Right atrium auricular region (tissue), 2 donors: ENCODE results near the gene MDK. TPM values are rescaled to one million over a fixed set of nuclear protein-coding genes. Genes with fewer than 3 reads are reported as not detected.

ENCODE experiments used
- DNase-seq: peaks from one replicate; pipeline ENCODE4 v3.0.0-alpha.2; 2019; ENCODE audit warnings: low spot score
- H3K27ac ChIP-seq, 2 donors: fragments of 200-600 bp; sonication (generic); 1 replicate in 1 of 2; 2 replicates in 1 of 2; pipeline ENCODE4 v1.5.1; 2016 to 2019
- H3K27me3 ChIP-seq, 2 donors: fragments of 200-600 bp; sonication (generic); one replicate each; pipeline versions ENCODE4 v1.5.1 to v1.6.0; 2017 to 2019
- H3K36me3 ChIP-seq: fragments of 200-600 bp; sonication (generic); one replicate; pipeline ENCODE4 v1.5.1; 2016
- H3K4me1 ChIP-seq, 2 donors: fragments of 200-600 bp; sonication (generic); one replicate each; pipeline versions ENCODE4 v1.5.1 to v1.6.0; 2017 to 2019
- H3K4me3 ChIP-seq, 2 donors: fragments of 200-600 bp; sonication (generic); 1 replicate in 1 of 2; 2 replicates in 1 of 2; pipeline ENCODE4 v1.5.1; 2017 to 2019; ENCODE audit warnings: mild to moderate bottlenecking in 1 of 2, moderate library complexity in 1 of 2
- H3K9me3 ChIP-seq, 2 donors: fragments of 200-600 bp; sonication (generic); one replicate each; pipeline ENCODE4 v1.5.1; 2019
- CTCF ChIP-seq, 2 donors: fragments of 200-600 bp; sonication (generic); IDR thresholded peaks; one replicate each; pipeline ENCODE4 v1.5.1; 2019; ENCODE audit warnings: antibody characterized with exemption in 2 of 2
- total RNA-seq, 2 donors: library from RNA; depleted of rRNA; stranded (reverse); fragments of >200 nt; gene quantifications; one replicate each; pipeline ENCODE4 v1.1.0, GENCODE V29; 2016

MDK gene
- total RNA-seq, 2 donors from 2014 or later = 11.9 to 26.4 TPM

DNA sequence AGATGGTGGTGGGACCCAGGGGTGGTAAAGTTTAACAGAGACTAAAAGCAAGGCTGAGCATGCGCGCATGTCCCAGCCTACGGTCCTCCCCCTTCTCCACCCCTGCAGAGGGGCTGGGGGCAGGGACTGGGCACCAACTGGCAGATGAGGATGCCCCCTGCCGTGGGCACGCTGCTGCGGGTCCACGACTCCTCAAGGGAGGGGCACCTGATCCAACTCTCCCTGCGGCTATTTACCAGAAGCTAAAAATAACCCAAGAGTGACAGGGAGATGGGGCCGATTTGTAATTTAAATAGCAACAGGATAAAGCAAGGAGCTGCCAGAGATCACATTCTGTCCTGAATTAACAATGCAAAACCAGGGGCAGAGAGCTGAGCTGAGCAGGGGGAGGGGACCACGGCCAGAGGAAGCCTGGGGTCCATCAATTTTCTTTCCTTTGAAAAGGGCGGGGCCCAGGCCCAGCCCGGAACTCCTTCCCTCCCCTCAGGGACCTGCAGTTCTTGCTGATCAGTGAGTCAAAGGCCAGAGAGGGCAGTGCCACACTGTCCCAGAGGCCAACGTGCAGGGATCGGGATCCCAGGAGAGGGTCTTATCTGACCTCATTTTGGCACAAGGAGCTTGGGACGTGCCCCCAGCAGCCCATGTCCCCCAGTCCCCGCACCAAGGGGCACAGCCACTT, 42.3 kb upstream of the MDK start:
- no peak for DNase-seq
- Histone ChIP-seq H3K9me3 (no peaks in the 10 kb centered on the region), H3K27ac (peak overlapping the region; percentile 83 to 97), H3K27me3 (no peaks in the 10 kb centered on the region), H3K4me1 (peaks cover 0 to 74% of the 10 kb centered on the region in 2 donors), H3K36me3 (no peaks in the 10 kb centered on the region), H3K4me3 (peak overlapping the region; percentile 13 to 36)
- peak in 1 of 2 donors; percentile 43 for TF ChIP-seq CTCF (IDR thresholded peaks at IDR 0.05)

DNA sequence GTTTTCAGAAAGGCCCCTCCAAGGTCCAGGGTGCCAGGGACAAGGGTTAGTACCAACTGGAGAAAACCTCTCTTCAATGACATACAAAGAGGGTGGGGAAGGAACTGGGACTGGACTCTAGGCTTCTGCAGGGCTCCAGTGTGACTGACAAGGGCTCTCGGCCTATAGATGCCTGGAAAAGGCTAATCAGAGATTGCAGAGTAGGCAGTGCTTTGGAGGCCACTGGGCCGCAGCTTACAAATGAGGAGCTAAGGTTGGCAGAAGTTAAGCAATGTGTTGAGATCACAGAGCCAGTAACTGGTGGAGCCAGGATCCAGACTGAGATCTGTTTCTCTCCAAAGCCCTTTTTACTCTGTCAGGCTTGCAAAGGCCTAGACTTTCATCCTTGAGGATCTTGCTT, 41.7 kb upstream of the MDK start:
- H3K4me3 ChIP-seq = no peak overlapping the region
- H3K36me3 ChIP-seq = no peaks in the 10 kb centered on the region
- peak overlapping the region; percentile 83 to 97 for H3K27ac ChIP-seq
- no peak for TF ChIP-seq CTCF (IDR thresholded peaks at IDR 0.05)
- H3K27me3 ChIP-seq = no peaks in the 10 kb centered on the region
- H3K9me3 ChIP-seq = no peaks in the 10 kb centered on the region
- H3K4me1 ChIP-seq = peaks cover 0 to 79% of the 10 kb centered on the region in 2 donors
- no peak for DNase-seq

DNA sequence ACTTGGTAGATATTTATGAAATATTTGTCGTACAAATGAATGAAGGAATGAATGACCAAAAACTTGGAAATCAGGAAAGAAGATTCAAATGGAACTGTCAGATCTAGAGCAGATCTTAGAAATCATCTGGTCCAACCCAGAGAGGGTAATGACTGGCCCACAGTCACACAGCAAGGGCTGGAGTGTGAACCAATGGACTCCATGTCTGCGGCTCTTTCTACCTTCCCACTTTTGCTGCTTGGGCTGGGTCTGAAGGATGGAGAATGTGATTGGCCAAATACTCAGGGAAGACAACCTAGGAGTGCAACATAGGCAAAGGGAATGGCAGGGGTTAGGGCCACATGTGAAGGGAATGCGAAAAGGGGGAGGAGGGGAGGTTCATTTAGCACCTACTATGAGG, 40.0 kb upstream of the MDK start:
- H3K4me3 ChIP-seq = no peak overlapping the region
- H3K4me1 ChIP-seq = peaks cover 0 to 80% of the 10 kb centered on the region in 2 donors
- no peaks in the 10 kb centered on the region for H3K27me3 ChIP-seq
- H3K27ac ChIP-seq = peak overlapping the region; percentile 83 to 97
- no peaks in the 10 kb centered on the region for H3K9me3 ChIP-seq
- TF ChIP-seq CTCF (IDR thresholded peaks at IDR 0.05) = no peak
- H3K36me3 ChIP-seq = no peaks in the 10 kb centered on the region
- DNase-seq = no peak

- Histone ChIP-seq H3K36me3 (no peaks in the 10 kb centered on the region), H3K27me3 (no peaks in the 10 kb centered on the region), H3K4me1 (peaks cover 0 to 86% of the 10 kb centered on the region in 2 donors), H3K9me3 (no peaks in the 10 kb centered on the region), H3K27ac (peak overlapping the region; percentile 83 to 97), H3K4me3 (no peak overlapping the region)
- DNase-seq = no peak
- no peak for TF ChIP-seq CTCF (IDR thresholded peaks at IDR 0.05)
Observed at GRCh38 chr11:46342239-46342638, 39.2 kb upstream of the MDK start.

DNA sequence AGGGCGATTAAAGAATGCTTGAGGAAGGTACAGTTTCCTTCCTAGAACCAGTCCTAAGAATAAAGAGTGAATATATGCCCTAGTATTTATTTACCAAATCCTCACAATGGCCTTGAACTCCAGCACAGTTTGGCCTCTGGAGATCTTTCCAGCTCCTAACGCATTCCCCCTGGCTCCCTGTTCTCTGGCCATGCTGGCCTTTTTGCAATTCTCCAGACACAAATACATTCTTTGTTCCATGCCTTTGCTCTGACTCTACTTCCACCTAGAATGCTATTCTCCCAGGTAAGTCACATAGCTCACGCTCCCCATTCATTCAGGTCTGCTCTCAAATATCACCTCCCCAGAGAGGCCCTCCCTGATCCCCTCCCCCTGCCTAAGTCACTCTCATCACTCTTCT, 37.9 kb upstream of the MDK start:
- Histone ChIP-seq H3K27ac (no peak overlapping the region), H3K4me3 (no peak overlapping the region), H3K27me3 (no peaks in the 10 kb centered on the region), H3K36me3 (no peaks in the 10 kb centered on the region), H3K4me1 (peaks cover 0 to 85% of the 10 kb centered on the region in 2 donors), H3K9me3 (no peaks in the 10 kb centered on the region)
- no peak for TF ChIP-seq CTCF (IDR thresholded peaks at IDR 0.05)
- no peak for DNase-seq

DNA sequence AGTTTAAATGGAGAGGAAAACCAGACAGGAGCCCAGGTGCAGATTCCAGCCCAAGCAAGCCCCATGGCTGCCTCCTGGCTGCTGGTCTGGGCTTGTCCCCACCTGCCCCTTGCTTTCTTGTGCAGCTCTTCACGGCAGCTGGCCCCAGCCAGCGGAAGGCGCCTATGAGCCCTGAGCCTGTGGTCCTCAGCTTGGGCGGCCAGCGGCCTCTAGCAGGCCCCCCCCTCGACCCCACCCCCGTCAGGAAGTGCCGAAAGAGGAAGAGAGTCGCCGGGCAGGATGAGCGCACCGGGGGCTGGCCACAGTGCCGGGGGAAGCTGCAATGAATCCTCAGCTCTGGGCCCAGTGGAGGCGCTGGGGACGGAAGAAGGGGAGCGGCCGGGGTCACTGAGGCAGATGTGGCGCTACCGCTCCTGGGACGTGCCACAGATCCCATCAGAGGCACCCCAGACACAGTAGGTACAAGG, 36.3 kb upstream of the MDK start:
- no peak for DNase-seq
- peaks cover 0 to 85% of the 10 kb centered on the region in 2 donors for H3K4me1 ChIP-seq
- H3K4me3 ChIP-seq = peak overlapping the region; percentile 33 to 45
- H3K9me3 ChIP-seq = no peaks in the 10 kb centered on the region
- peak overlapping the region; percentile 61 to 77 for H3K27ac ChIP-seq
- no peaks in the 10 kb centered on the region for H3K27me3 ChIP-seq
- H3K36me3 ChIP-seq = no peaks in the 10 kb centered on the region
- no peak for TF ChIP-seq CTCF (IDR thresholded peaks at IDR 0.05)
